Measurements from ENCODE around the gene STIM2. TPM values are rescaled to one million over a fixed set of nuclear protein-coding genes. Genes with fewer than 3 reads are reported as not detected.
A peak's percentile ranks its signal among the peaks of the same experiment; 100 is the strongest.

Gene STIM2
- total and polyA plus RNA-seq, 10 of the 15 experiments (the other 5 are each of a cell fraction or from before 2014, with no cell fraction given) = 4.7 to 41.5 (median 16.9) TPM

DNA sequence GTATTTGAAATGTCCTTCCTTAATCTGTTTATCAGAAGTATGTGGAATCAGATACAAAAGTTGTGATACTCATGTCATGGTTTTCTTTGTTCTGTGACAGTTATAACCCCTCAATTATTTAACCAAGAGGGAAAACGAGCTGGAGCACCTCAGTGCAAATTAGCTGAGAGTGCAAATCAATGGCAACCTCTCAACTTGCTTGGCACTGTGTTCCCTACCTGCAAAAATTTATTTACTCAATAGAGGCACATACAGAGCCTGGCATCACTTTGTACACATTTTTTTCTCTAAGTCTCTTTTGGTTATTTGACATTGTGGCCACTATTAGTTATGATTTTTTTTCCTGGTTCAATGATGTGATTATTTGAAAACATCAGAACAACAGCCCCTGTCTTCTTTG lies 186.2 kb downstream of the STIM2 start (continued):
- no peak for TF ChIP-seq BCLAF1 (IDR thresholded peaks at IDR 0.05)
- TF ChIP-seq, protein P1, sequence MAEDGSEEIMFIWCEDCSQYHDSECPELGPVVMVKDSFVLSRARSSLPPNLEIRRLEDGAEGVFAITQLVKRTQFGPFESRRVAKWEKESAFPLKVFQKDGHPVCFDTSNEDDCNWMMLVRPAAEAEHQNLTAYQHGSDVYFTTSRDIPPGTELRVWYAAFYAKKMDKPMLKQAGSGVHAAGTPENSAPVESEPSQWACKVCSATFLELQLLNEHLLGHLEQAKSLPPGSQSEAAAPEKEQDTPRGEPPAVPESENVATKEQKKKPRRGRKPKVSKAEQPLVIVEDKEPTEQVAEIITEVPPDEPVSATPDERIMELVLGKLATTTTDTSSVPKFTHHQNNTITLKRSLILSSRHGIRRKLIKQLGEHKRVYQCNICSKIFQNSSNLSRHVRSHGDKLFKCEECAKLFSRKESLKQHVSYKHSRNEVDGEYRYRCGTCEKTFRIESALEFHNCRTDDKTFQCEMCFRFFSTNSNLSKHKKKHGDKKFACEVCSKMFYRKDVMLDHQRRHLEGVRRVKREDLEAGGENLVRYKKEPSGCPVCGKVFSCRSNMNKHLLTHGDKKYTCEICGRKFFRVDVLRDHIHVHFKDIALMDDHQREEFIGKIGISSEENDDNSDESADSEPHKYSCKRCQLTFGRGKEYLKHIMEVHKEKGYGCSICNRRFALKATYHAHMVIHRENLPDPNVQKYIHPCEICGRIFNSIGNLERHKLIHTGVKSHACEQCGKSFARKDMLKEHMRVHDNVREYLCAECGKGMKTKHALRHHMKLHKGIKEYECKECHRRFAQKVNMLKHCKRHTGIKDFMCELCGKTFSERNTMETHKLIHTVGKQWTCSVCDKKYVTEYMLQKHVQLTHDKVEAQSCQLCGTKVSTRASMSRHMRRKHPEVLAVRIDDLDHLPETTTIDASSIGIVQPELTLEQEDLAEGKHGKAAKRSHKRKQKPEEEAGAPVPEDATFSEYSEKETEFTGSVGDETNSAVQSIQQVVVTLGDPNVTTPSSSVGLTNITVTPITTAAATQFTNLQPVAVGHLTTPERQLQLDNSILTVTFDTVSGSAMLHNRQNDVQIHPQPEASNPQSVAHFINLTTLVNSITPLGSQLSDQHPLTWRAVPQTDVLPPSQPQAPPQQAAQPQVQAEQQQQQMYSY (CRISPR knock-in tag; IDR thresholded peaks at IDR 0.05) = no peak

DNA sequence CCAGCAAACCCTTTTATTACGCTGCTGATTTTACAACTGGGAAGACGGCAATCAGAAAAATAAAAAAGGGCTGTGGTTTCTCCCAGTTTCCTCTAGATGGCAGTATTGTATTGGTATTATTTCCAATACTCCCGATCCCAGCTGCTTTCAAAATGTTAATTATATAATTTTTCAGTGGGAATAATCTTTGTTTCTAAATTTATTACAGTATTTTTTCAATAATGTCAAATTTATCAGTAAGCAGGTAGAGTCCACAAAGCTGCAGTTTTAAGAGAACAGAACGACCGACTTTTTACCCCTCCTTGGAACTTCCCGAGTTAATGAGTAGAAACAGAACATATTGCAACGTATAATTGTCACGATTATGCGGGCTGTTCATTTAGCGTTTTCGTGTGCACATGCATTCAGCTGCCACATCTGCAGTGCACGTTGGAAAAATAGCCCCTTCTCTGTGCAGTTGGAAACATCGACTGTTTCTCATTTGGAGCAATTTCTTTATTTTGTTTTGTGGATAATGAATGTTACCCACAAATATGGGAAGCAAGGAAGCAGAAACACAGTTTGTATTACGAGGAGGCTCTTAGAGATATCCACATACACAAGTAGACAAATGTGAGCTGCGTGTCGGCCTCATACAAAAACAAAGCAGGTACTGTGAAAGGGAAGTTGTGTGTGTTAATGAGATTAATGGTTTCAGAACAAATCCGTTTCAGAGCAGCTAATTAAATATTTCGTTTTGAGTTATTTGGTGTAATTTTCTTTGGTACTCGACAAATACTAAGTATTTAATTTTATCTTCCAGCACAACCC lies 188.0 kb downstream of the STIM2 start:
- RAD21 ChIA-PET (ENCODE audit: unreplicated experiment) = interaction anchor here (0.7 to 4.1 kb wide), 14 partner anchors 13 to 657 kb away, joined by 3 to 22 read pairs (median 4); no protein-coding TSS in a partner anchor
- no peak overlapping the region for H3K9ac ChIP-seq (ENCODE audit: control insufficient read depth, insufficient read depth, low read length)
- H3K27me3 ChIP-seq (replicated peaks in 1 of 2; ENCODE audit: control insufficient read depth in 2 of 2, insufficient read depth in 2 of 2, low read length in 1 of 2) = peaks cover 0 to 2% of the 10 kb centered on the region in 2 experiments; a peak in 3 of 4 replicates
- SMC1A ChIA-PET (ENCODE audit: uncharacterized antibody, unreplicated experiment) = interaction anchor here (0.7 to 3.6 kb wide), 19 partner anchors 10 to 636 kb away, joined by 3 to 23 read pairs (median 4); no protein-coding TSS in a partner anchor
- 11% methylated on average over 19 of the region's 19 CpGs for WGBS (ENCODE audit: insufficient coverage, insufficient replicate concordance, low lambda C conversion rate, missing lambda C conversion rate)
- FAIRE-seq (peak; percentile 62), ATAC-seq (peak; percentile 67), DNase-seq (ENCODE audit: low read depth, low spot score) (no peak)
- no peak overlapping the region for H3K4me2 ChIP-seq (ENCODE audit: control insufficient read depth, insufficient read depth)
- H4K20me1 ChIP-seq (ENCODE audit: control insufficient read depth, insufficient read depth) = no peaks in the 10 kb centered on the region
- POLR2A ChIA-PET = interaction anchor here (1.5 kb wide), 1 partner anchor 34 kb away, joined by 4 read pairs; no protein-coding TSS in a partner anchor
- H3K4me3 ChIP-seq = no peak overlapping the region
- CTCF ChIA-PET = interaction anchor here (0.6 to 4.3 kb wide), 36 partner anchors 9 to 643 kb away, joined by 3 to 33 read pairs (median 3); no protein-coding TSS in a partner anchor
- H2AFZ ChIP-seq (ENCODE audit: control insufficient read depth, low read depth, low read length) = no peak overlapping the region
- no peaks in the 10 kb centered on the region for H3K79me2 ChIP-seq (ENCODE audit: control insufficient read depth, insufficient read depth, low read length)
- no TSS peak for BruUV-seq (replicated peaks)
- in situ Hi-C loops (cut with MboI) = no loop called here
- H3K27ac ChIP-seq (ENCODE audit: control insufficient read depth, insufficient read depth) = no peak overlapping the region
- H3K9me3 ChIP-seq (replicated peaks; ENCODE audit: control insufficient read depth, insufficient read depth, low read length) = no peaks in the 10 kb centered on the region
- H3K4me1 ChIP-seq (ENCODE audit: control insufficient read depth, insufficient read depth, low read length) = no peaks in the 10 kb centered on the region
- no peaks in the 10 kb centered on the region for H3K36me3 ChIP-seq (ENCODE audit: control insufficient read depth in 2 of 2, insufficient read depth in 2 of 2, low read length in 1 of 2)
- intact Hi-C loops (cut with micrococcal nuclease; ENCODE audit: unreplicated experiment) = loop anchor here (1.0 to 10.0 kb wide), 2 partner anchors 270 to 636 kb away; no protein-coding TSS in a partner anchor
- peak; percentile 72 for TF ChIP-seq RAD21 (IDR thresholded peaks at IDR 0.05; ENCODE audit: insufficient read depth, low read depth, low read length)
- TF ChIP-seq, protein P2, sequence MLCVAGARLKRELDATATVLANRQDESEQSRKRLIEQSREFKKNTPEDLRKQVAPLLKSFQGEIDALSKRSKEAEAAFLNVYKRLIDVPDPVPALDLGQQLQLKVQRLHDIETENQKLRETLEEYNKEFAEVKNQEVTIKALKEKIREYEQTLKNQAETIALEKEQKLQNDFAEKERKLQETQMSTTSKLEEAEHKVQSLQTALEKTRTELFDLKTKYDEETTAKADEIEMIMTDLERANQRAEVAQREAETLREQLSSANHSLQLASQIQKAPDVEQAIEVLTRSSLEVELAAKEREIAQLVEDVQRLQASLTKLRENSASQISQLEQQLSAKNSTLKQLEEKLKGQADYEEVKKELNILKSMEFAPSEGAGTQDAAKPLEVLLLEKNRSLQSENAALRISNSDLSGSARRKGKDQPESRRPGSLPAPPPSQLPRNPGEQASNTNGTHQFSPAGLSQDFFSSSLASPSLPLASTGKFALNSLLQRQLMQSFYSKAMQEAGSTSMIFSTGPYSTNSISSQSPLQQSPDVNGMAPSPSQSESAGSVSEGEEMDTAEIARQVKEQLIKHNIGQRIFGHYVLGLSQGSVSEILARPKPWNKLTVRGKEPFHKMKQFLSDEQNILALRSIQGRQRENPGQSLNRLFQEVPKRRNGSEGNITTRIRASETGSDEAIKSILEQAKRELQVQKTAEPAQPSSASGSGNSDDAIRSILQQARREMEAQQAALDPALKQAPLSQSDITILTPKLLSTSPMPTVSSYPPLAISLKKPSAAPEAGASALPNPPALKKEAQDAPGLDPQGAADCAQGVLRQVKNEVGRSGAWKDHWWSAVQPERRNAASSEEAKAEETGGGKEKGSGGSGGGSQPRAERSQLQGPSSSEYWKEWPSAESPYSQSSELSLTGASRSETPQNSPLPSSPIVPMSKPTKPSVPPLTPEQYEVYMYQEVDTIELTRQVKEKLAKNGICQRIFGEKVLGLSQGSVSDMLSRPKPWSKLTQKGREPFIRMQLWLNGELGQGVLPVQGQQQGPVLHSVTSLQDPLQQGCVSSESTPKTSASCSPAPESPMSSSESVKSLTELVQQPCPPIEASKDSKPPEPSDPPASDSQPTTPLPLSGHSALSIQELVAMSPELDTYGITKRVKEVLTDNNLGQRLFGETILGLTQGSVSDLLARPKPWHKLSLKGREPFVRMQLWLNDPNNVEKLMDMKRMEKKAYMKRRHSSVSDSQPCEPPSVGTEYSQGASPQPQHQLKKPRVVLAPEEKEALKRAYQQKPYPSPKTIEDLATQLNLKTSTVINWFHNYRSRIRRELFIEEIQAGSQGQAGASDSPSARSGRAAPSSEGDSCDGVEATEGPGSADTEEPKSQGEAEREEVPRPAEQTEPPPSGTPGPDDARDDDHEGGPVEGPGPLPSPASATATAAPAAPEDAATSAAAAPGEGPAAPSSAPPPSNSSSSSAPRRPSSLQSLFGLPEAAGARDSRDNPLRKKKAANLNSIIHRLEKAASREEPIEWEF (IDR thresholded peaks at IDR 0.05; ENCODE audit: insufficient replicate concordance, low read depth, low read length) = peak; percentile 23
- peak; percentile 60; the same call in 1 of the 2 replicates for TF ChIP-seq CBFB (IDR thresholded peaks at IDR 0.05; ENCODE audit: low read depth)

Data from GM12878 (cell line).